Mammary epithelial cell (primary cell): Measurements from ENCODE around the gene DEFB118.

ENCODE experiments used
- EZH2 ChIP-seq: IDR thresholded peaks from 2 replicates; pipeline ENCODE4 v1.6.1; 2012; ENCODE audit warnings: low read length, inconsistent platforms, borderline replicate concordance
- TF ChIP-seq, protein P1 (sequence below), 2 donors: IDR thresholded peaks in 1 of 2; conservative IDR thresholded peaks in 1 of 2; 2 replicates each; pipeline ENCODE4 v1.5.1; 2011 to 2012; ENCODE audit warnings: inconsistent platforms in 2 of 2, low read length in 2 of 2, mild to moderate bottlenecking in 2 of 2, control low read depth in 1 of 2, low read depth in 1 of 2; ENCODE audit not compliant: insufficient read depth in 1 of 2; ENCODE audit errors: extremely low read depth in 1 of 2

DNA sequence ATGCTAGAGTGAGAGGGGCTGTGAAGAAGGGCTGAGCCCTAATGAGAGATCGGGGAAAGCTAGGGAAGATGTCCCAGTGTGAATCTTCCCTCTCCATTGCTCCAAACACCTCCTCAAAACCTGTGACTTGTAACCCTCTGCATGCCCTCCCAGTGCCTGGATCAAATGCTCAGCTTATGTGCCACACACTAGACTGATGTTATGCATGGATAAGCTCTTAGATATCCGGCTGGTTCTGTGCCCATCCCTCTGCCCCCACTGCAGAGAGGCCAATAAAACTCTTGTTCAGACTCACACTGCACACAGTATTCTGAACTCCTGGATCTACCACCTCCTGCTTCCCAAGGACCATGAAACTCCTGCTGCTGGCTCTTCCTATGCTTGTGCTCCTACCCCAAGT lies at the start of gene DEFB118:
- TF ChIP-seq EZH2, result no peak
- TF ChIP-seq, protein P1, sequence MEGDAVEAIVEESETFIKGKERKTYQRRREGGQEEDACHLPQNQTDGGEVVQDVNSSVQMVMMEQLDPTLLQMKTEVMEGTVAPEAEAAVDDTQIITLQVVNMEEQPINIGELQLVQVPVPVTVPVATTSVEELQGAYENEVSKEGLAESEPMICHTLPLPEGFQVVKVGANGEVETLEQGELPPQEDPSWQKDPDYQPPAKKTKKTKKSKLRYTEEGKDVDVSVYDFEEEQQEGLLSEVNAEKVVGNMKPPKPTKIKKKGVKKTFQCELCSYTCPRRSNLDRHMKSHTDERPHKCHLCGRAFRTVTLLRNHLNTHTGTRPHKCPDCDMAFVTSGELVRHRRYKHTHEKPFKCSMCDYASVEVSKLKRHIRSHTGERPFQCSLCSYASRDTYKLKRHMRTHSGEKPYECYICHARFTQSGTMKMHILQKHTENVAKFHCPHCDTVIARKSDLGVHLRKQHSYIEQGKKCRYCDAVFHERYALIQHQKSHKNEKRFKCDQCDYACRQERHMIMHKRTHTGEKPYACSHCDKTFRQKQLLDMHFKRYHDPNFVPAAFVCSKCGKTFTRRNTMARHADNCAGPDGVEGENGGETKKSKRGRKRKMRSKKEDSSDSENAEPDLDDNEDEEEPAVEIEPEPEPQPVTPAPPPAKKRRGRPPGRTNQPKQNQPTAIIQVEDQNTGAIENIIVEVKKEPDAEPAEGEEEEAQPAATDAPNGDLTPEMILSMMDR (conservative IDR thresholded peaks at IDR 0.05 in 1 of 2, IDR thresholded peaks at IDR 0.05 in 1 of 2; ENCODE audit: extremely low read depth in 1 of 2, insufficient read depth in 1 of 2, low read depth in 1 of 2, low read length in 2 of 2), result no peak
